Trophoblast cell (in vitro differentiated cells and primary cell): ENCODE results near the gene ETS2.

Source experiments
- DNase-seq, 2 donors: peaks; one replicate each; pipeline ENCODE4 v3.0.0-alpha.2; 2016
- H2AFZ ChIP-seq: 2 replicates; pipeline ENCODE4 v1.6.1; 2013; ENCODE audit warnings: low read length, moderate library complexity, mild to moderate bottlenecking; ENCODE audit not compliant: insufficient read depth, poor library complexity
- H2AK5ac ChIP-seq: 2 replicates; pipeline ENCODE4 v1.6.1; 2013; ENCODE audit warnings: mild to moderate bottlenecking, low read length
- H2BK120ac ChIP-seq: 2 replicates; pipeline ENCODE4 v1.6.1; 2013; ENCODE audit warnings: low read length, mild to moderate bottlenecking, moderate library complexity; ENCODE audit not compliant: insufficient read depth, poor library complexity
- H2BK12ac ChIP-seq: 2 replicates; pipeline ENCODE4 v1.6.1; 2013; ENCODE audit warnings: mild to moderate bottlenecking, low read length, moderate library complexity
- H2BK5ac ChIP-seq: 2 replicates; pipeline ENCODE4 v1.6.1; 2013; ENCODE audit warnings: low read length, low read depth, moderate library complexity, mild to moderate bottlenecking; ENCODE audit not compliant: poor library complexity
- H3K14ac ChIP-seq: 2 replicates; pipeline ENCODE4 v1.6.1; 2013; ENCODE audit warnings: mild to moderate bottlenecking, low read length
- H3K18ac ChIP-seq: 2 replicates; pipeline ENCODE4 v1.6.1; 2013; ENCODE audit warnings: mild to moderate bottlenecking, low read length
- H3K23ac ChIP-seq: 2 replicates; pipeline ENCODE4 v1.6.1; 2013; ENCODE audit warnings: low read length
- H3K27ac ChIP-seq: 2 replicates; pipeline ENCODE4 v1.5.1; 2013; ENCODE audit warnings: low read depth, mild to moderate bottlenecking, inconsistent platforms, low read length, moderate library complexity
- H3K27me3 ChIP-seq: 2 replicates; pipeline ENCODE4 v1.6.1; 2013; ENCODE audit warnings: inconsistent platforms, mild to moderate bottlenecking, low read length, moderate library complexity; ENCODE audit not compliant: insufficient read depth
- H3K36me3 ChIP-seq, 2 experiments: 1 replicate in 1 of 2; 2 replicates in 1 of 2; pipeline ENCODE4 v1.6.1; 2013; ENCODE audit warnings: low read length in 2 of 2, mild to moderate bottlenecking in 2 of 2, moderate library complexity in 1 of 2; ENCODE audit not compliant: insufficient read depth in 2 of 2, control insufficient read depth in 1 of 2
- H3K4ac ChIP-seq: 2 replicates; pipeline ENCODE4 v1.6.1; 2013; ENCODE audit warnings: low read depth, mild to moderate bottlenecking, low read length, moderate library complexity
- H3K4me1 ChIP-seq, 2 experiments: 1 replicate in 1 of 2; 2 replicates in 1 of 2; pipeline ENCODE4 v1.6.1; 2013; ENCODE audit warnings: low read length in 2 of 2, mild to moderate bottlenecking in 2 of 2, moderate library complexity in 1 of 2; ENCODE audit not compliant: insufficient read depth in 2 of 2, control insufficient read depth in 1 of 2
- H3K4me2 ChIP-seq: 2 replicates; pipeline ENCODE4 v1.6.1; 2013; ENCODE audit warnings: inconsistent platforms, mild to moderate bottlenecking, low read length, moderate library complexity
- H3K4me3 ChIP-seq: 2 replicates; pipeline ENCODE4 v1.5.1; 2013; ENCODE audit warnings: mild to moderate bottlenecking, low read depth, low read length, inconsistent platforms
- H3K79me1 ChIP-seq: one replicate; pipeline ENCODE4 v1.6.1; 2013; ENCODE audit warnings: low read length
- H3K79me2 ChIP-seq: 2 replicates; pipeline ENCODE4 v1.6.1; 2013; ENCODE audit warnings: low read length, mild to moderate bottlenecking; ENCODE audit not compliant: control insufficient read depth, insufficient read depth, poor library complexity
- H3K9ac ChIP-seq: 2 replicates; pipeline ENCODE4 v1.6.1; 2013; ENCODE audit warnings: mild to moderate bottlenecking, low read length
- H3K9me3 ChIP-seq: 2 replicates; pipeline ENCODE4 v1.6.1; 2013; ENCODE audit warnings: low read depth, mild to moderate bottlenecking, control low read depth, inconsistent platforms, low read length; ENCODE audit not compliant: insufficient read depth
- H4K12ac ChIP-seq: 2 replicates; pipeline ENCODE4 v1.6.1; 2013; ENCODE audit warnings: low read depth, mild to moderate bottlenecking, low read length, moderate library complexity
- H4K8ac ChIP-seq: 2 replicates; pipeline ENCODE4 v1.6.1; 2013; ENCODE audit warnings: low read depth, mild to moderate bottlenecking, low read length, moderate library complexity
- H4K91ac ChIP-seq: one replicate; pipeline ENCODE4 v1.6.1; 2013; ENCODE audit warnings: low read depth, mild to moderate bottlenecking, low read length, moderate library complexity
- WGBS: extraction: QIAGEN DNeasy Blood & Tissue Kit; methylation state at CpG from one replicate; pipeline ENCODE4 v1.1.7; 2013; ENCODE audit warnings: missing lambda C conversion rate; ENCODE audit not compliant: insufficient read length, insufficient coverage; ENCODE audit errors: extremely low coverage; 5-methylcytosine and 5-hydroxymethylcytosine counted together

The ETS2 gene

GRCh38 chr21:38839328-38840286, 33.9 kb downstream of the ETS2 start:
- no peak overlapping the region for H2AFZ ChIP-seq
- no peak overlapping the region for H2BK5ac ChIP-seq
- H3K18ac ChIP-seq = no peak overlapping the region
- no peaks in the 10 kb centered on the region for H3K4me1 ChIP-seq
- no peaks in the 10 kb centered on the region for H3K79me1 ChIP-seq
- no peak overlapping the region for H2BK120ac ChIP-seq
- WGBS = no CpG with 5 or more reads among the region's 9 CpGs
- H2AK5ac ChIP-seq = no peak overlapping the region
- H3K4ac ChIP-seq = no peak overlapping the region
- H3K9me3 ChIP-seq = peaks cover 4% of the 10 kb centered on the region
- no peak overlapping the region for H3K14ac ChIP-seq
- DNase-seq = peak; percentile 71 to 90
- H3K4me3 ChIP-seq = no peak overlapping the region
- no peak overlapping the region for H4K91ac ChIP-seq
- no peak overlapping the region for H4K8ac ChIP-seq
- H3K23ac ChIP-seq = no peak overlapping the region
- no peaks in the 10 kb centered on the region for H3K36me3 ChIP-seq
- H3K4me2 ChIP-seq = no peak overlapping the region
- no peak overlapping the region for H4K12ac ChIP-seq
- H3K79me2 ChIP-seq = no peaks in the 10 kb centered on the region
- no peak overlapping the region for H2BK12ac ChIP-seq
- no peaks in the 10 kb centered on the region for H3K27me3 ChIP-seq
- no peak overlapping the region for H3K9ac ChIP-seq
- H3K27ac ChIP-seq = no peak overlapping the region

- Histone ChIP-seq H3K4me1 (no peaks in the 10 kb centered on the region), H3K27ac (no peak overlapping the region), H3K9me3 (peaks cover 4% of the 10 kb centered on the region), H2BK120ac (no peak overlapping the region), H3K14ac (no peak overlapping the region), H3K4me3 (no peak overlapping the region), H4K91ac (no peak overlapping the region), H2AFZ (no peak overlapping the region), H3K18ac (no peak overlapping the region), H3K4ac (no peak overlapping the region), H3K79me1 (no peaks in the 10 kb centered on the region), H4K12ac (no peak overlapping the region), H3K27me3 (no peaks in the 10 kb centered on the region), H3K36me3 (no peaks in the 10 kb centered on the region), H3K23ac (no peak overlapping the region), H3K79me2 (no peaks in the 10 kb centered on the region), H2AK5ac (no peak overlapping the region), H4K8ac (no peak overlapping the region), H3K9ac (no peak overlapping the region), H2BK12ac (no peak overlapping the region), H3K4me2 (no peak overlapping the region), H2BK5ac (no peak overlapping the region)
- peak; percentile 41 to 55 for DNase-seq
- no CpG with 5 or more reads among the region's 17 CpGs for WGBS
These were observed 34.9 kb downstream of the ETS2 start for GRCh38 chr21:38840456-38841300.

- no peak overlapping the region for H4K12ac ChIP-seq
These were observed 35.7 kb downstream of the ETS2 start for GRCh38 chr21:38841472-38841871.

GRCh38 chr21:38842079-38842478, 36.4 kb downstream of the ETS2 start:
- no peaks in the 10 kb centered on the region for H3K36me3 ChIP-seq
- no peak overlapping the region for H3K4ac ChIP-seq
- H3K79me1 ChIP-seq = no peaks in the 10 kb centered on the region
- no peak overlapping the region for H2BK5ac ChIP-seq
- H2BK12ac ChIP-seq = no peak overlapping the region
- no peak overlapping the region for H4K8ac ChIP-seq
- no peak overlapping the region for H4K12ac ChIP-seq
- H3K9ac ChIP-seq = no peak overlapping the region
- peaks cover 4% of the 10 kb centered on the region for H3K9me3 ChIP-seq
- H3K4me1 ChIP-seq = no peaks in the 10 kb centered on the region
- H3K27me3 ChIP-seq = no peaks in the 10 kb centered on the region
- H2AFZ ChIP-seq = no peak overlapping the region
- no peak overlapping the region for H3K4me2 ChIP-seq
- no CpG with 5 or more reads among the region's 4 CpGs for WGBS
- H3K14ac ChIP-seq = no peak overlapping the region
- H3K23ac ChIP-seq = no peak overlapping the region
- H4K91ac ChIP-seq = no peak overlapping the region
- H2BK120ac ChIP-seq = no peak overlapping the region
- no peak overlapping the region for H3K27ac ChIP-seq
- no peak overlapping the region for H3K4me3 ChIP-seq
- no peak overlapping the region for H3K18ac ChIP-seq
- H3K79me2 ChIP-seq = no peaks in the 10 kb centered on the region
- no peak overlapping the region for H2AK5ac ChIP-seq
- no peak for DNase-seq

More at GRCh38 chr21:38841472-38841871, 35.7 kb downstream of the ETS2 start:
- Histone ChIP-seq H3K4me1 (no peaks in the 10 kb centered on the region), H3K27ac (no peak overlapping the region), H4K91ac (no peak overlapping the region), H3K14ac (no peak overlapping the region), H2BK120ac (no peak overlapping the region), H3K18ac (no peak overlapping the region), H3K9me3 (peaks cover 4% of the 10 kb centered on the region), H3K23ac (no peak overlapping the region), H3K79me2 (no peaks in the 10 kb centered on the region), H3K9ac (no peak overlapping the region), H3K4ac (no peak overlapping the region), H3K27me3 (no peaks in the 10 kb centered on the region), H3K79me1 (no peaks in the 10 kb centered on the region), H2BK5ac (no peak overlapping the region), H4K8ac (no peak overlapping the region), H2AK5ac (no peak overlapping the region), H3K4me3 (no peak overlapping the region), H3K4me2 (no peak overlapping the region), H2AFZ (no peak overlapping the region), H2BK12ac (no peak overlapping the region), H3K36me3 (no peaks in the 10 kb centered on the region)
- no CpG with 5 or more reads among the region's 2 CpGs for WGBS
- no peak for DNase-seq
